OCI-LY7 (cell line): ENCODE results near the gene ZFP42. TPM values are rescaled to one million over a fixed set of nuclear protein-coding genes. Genes with fewer than 3 reads are reported as not detected.

Source experiments
- BruUV-seq: library from RNA; stranded (reverse); fragments of 400-500 nt; replicated peaks from 2 replicates; lab custom pipeline; 2021; lab: Mats Ljungman, UMichigan
- CTCF ChIA-PET: fragments of 300-600 bp; sonication (Branson Sonifier 250); formaldehyde crosslinking; loops from one replicate; lab custom pipeline; 2022; ENCODE audit warnings: antibody characterized with exemption; ENCODE audit not compliant: unreplicated experiment; lab: Charles Lee
- POLR2A ChIA-PET: fragments of 300-600 bp; sonication (Branson Sonifier 250); formaldehyde crosslinking; loops from one replicate; lab custom pipeline; 2022; ENCODE audit warnings: antibody characterized with exemption; lab: Charles Lee
- DNase-seq: peaks from one replicate; pipeline ENCODE4 v3.0.0-alpha.2; 2015; ENCODE audit warnings: low spot score
- H2AFZ ChIP-seq: fragments of 200-600 bp; sonication (generic), shearing (Covaris generic); 2 replicates; pipeline ENCODE4 v1.6.1; 2014; ENCODE audit warnings: mild to moderate bottlenecking, antibody characterized with exemption, low read length, moderate library complexity
- H3K27ac ChIP-seq: fragments of 200-600 bp; sonication (generic); 2 replicates; pipeline ENCODE4 v1.5.1; 2014; ENCODE audit warnings: mixed run types, low read depth, mild to moderate bottlenecking, moderate library complexity, low read length, inconsistent platforms; ENCODE audit not compliant: poor library complexity, severe bottlenecking
- H3K36me3 ChIP-seq: fragments of 200-600 bp; sonication (generic); 2 replicates; pipeline ENCODE4 v1.6.1; 2014; ENCODE audit warnings: mild to moderate bottlenecking, antibody characterized with exemption, low read length, moderate library complexity, mixed read lengths; ENCODE audit not compliant: insufficient read depth
- H3K4me1 ChIP-seq: fragments of 200-600 bp; sonication (generic); 2 replicates; pipeline ENCODE4 v1.5.1; 2014; ENCODE audit warnings: mild to moderate bottlenecking, low read length; ENCODE audit not compliant: insufficient read depth, poor library complexity, severe bottlenecking
- H3K4me2 ChIP-seq: fragments of 200-600 bp; sonication (generic); 2 replicates; pipeline ENCODE4 v1.6.1; 2014; ENCODE audit warnings: mild to moderate bottlenecking, low read length
- H3K4me3 ChIP-seq: fragments of 200-600 bp; sonication (generic); 2 replicates; pipeline ENCODE4 v1.5.1; 2014; ENCODE audit warnings: mild to moderate bottlenecking, low read depth, low read length; ENCODE audit not compliant: poor library complexity, severe bottlenecking
- H3K79me2 ChIP-seq: fragments of 200-600 bp; sonication (generic); 2 replicates; pipeline ENCODE4 v1.6.1; 2016; ENCODE audit warnings: low read depth, mild to moderate bottlenecking, low read length, moderate library complexity, mixed read lengths; ENCODE audit not compliant: insufficient read depth
- H3K9me2 ChIP-seq: fragments of 200-600 bp; sonication (generic); 2 replicates; pipeline ENCODE4 v1.6.1; 2016; ENCODE audit warnings: mild to moderate bottlenecking, low read length, mixed read lengths; ENCODE audit not compliant: insufficient read depth
- H3K9me3 ChIP-seq: fragments of 200-600 bp; sonication (generic); 2 replicates; pipeline ENCODE4 v1.6.1; 2014; ENCODE audit warnings: mild to moderate bottlenecking, mixed run types, low read length, mixed read lengths
- H4K20me1 ChIP-seq: fragments of 200-600 bp; sonication (generic); 2 replicates; pipeline ENCODE4 v1.6.1; 2014; ENCODE audit warnings: mild to moderate bottlenecking, antibody characterized with exemption, low read length, moderate library complexity, mixed read lengths; ENCODE audit not compliant: insufficient read depth
- CTCF ChIP-seq: fragments of 200-600 bp; sonication (generic); conservative IDR thresholded peaks from 2 replicates; pipeline ENCODE4 v1.5.1; 2014; ENCODE audit warnings: mild to moderate bottlenecking, antibody characterized with exemption, low read length, moderate library complexity, mixed read lengths
- EZH2phosphoT487 ChIP-seq: fragments of 200-600 bp; sonication (generic); IDR thresholded peaks from 2 replicates; pipeline ENCODE4 v1.6.1; 2018; ENCODE audit warnings: low read depth, borderline replicate concordance, mild to moderate bottlenecking, mixed run types, antibody characterized with exemption, low read length, moderate library complexity, mixed read lengths
- intact Hi-C: fragments of 100-400 bp; cut with micrococcal nuclease; formaldehyde crosslinking; loops from one replicate; pipeline ENCODE4 v1.10.0; 2022; ENCODE audit not compliant: unreplicated experiment
- total RNA-seq, 2 experiments: library from RNA; depleted of rRNA in 1 of 2; stranded (reverse); fragments of >200 nt in 1 of 2; shearing (Covaris generic) in 1 of 2; gene quantifications; 2 replicates each; pipeline ENCODE4 v1.2.3, GENCODE V29; 2014 to 2022

Gene ZFP42
- total RNA-seq, 2 experiments from 2014 or later = not detected

- Histone ChIP-seq H3K9me2 (no peaks in the 10 kb centered on the region), H3K36me3 (no peaks in the 10 kb centered on the region), H3K4me1 (no peaks in the 10 kb centered on the region), H3K79me2 (no peaks in the 10 kb centered on the region), H3K27ac (no peak overlapping the region), H2AFZ (no peak overlapping the region), H3K4me2 (no peak overlapping the region), H3K4me3 (no peak overlapping the region), H3K9me3 (no peaks in the 10 kb centered on the region), H4K20me1 (no peaks in the 10 kb centered on the region)
- intact Hi-C loops = no loop called here
- no peak for DNase-seq
- CTCF ChIA-PET = no interaction called here
- TF ChIP-seq CTCF = no peak
- TF ChIP-seq EZH2phosphoT487 = no peak
- BruUV-seq = no TSS peak
- POLR2A ChIA-PET = interaction anchor here (0.6 kb wide), 1 partner anchor 13 kb away, joined by 3 read pairs; no protein-coding TSS in a partner anchor
Measured at GRCh38 chr4:187962926-187963325, 32.6 kb upstream of the ZFP42 start.

- ChIA-PET POLR2A (no interaction called here), CTCF (no interaction called here)
- Histone ChIP-seq H2AFZ (no peak overlapping the region), H3K27ac (no peak overlapping the region), H3K9me2 (no peaks in the 10 kb centered on the region), H3K4me2 (no peak overlapping the region), H3K79me2 (no peaks in the 10 kb centered on the region), H3K4me3 (no peak overlapping the region), H3K4me1 (no peaks in the 10 kb centered on the region), H4K20me1 (no peaks in the 10 kb centered on the region), H3K36me3 (no peaks in the 10 kb centered on the region), H3K9me3 (no peaks in the 10 kb centered on the region)
- intact Hi-C loops = no loop called here
- no peak for DNase-seq
- TF ChIP-seq CTCF = no peak
- TF ChIP-seq EZH2phosphoT487 = no peak
- no TSS peak for BruUV-seq
Measured at GRCh38 chr4:187965726-187966125, 29.8 kb upstream of the ZFP42 start.

GRCh38 chr4:187972135-187972534 lies 23.4 kb upstream of the ZFP42 start:
- Histone ChIP-seq H3K4me3 (no peak overlapping the region), H3K27ac (no peak overlapping the region), H4K20me1 (no peaks in the 10 kb centered on the region), H3K9me3 (no peaks in the 10 kb centered on the region), H3K79me2 (no peaks in the 10 kb centered on the region), H2AFZ (no peak overlapping the region), H3K4me2 (no peak overlapping the region), H3K36me3 (no peaks in the 10 kb centered on the region), H3K4me1 (no peaks in the 10 kb centered on the region), H3K9me2 (no peaks in the 10 kb centered on the region)
- POLR2A ChIA-PET = no interaction called here
- TF ChIP-seq CTCF (no peak), EZH2phosphoT487 (no peak)
- CTCF ChIA-PET = no interaction called here
- intact Hi-C loops = no loop called here
- BruUV-seq = no TSS peak
- no peak for DNase-seq
